ENCODE data around the gene FAM13A.

DNA sequence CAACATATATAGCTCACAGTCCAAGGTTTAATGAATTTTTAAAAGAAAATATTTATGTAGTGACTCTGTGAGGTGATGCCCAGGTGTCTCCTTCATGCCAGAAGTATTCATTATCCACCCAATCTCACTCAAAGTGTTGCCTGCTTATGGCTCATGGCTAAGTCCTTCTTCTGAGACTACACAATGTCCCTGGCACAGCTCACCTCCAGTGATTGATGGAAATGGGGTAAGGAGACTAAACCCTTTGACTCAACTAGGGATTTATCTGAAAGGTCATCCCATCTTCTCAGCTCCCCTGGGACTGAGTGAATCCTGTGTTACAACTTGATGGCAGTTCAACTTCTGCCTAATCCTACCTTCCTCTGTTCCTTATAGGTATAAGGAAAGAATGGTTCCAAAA is 74.2 kb downstream of the FAM13A start:
- TF ChIP-seq, protein P1, sequence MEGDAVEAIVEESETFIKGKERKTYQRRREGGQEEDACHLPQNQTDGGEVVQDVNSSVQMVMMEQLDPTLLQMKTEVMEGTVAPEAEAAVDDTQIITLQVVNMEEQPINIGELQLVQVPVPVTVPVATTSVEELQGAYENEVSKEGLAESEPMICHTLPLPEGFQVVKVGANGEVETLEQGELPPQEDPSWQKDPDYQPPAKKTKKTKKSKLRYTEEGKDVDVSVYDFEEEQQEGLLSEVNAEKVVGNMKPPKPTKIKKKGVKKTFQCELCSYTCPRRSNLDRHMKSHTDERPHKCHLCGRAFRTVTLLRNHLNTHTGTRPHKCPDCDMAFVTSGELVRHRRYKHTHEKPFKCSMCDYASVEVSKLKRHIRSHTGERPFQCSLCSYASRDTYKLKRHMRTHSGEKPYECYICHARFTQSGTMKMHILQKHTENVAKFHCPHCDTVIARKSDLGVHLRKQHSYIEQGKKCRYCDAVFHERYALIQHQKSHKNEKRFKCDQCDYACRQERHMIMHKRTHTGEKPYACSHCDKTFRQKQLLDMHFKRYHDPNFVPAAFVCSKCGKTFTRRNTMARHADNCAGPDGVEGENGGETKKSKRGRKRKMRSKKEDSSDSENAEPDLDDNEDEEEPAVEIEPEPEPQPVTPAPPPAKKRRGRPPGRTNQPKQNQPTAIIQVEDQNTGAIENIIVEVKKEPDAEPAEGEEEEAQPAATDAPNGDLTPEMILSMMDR (IDR thresholded peaks at IDR 0.05): no peak
- TF ChIP-seq POLR2A (IDR thresholded peaks at IDR 0.05): no peak

Measured in breast epithelium (tissue), 3 donors.